GM08714 (cell line): ENCODE results near the gene PNMA8A.

Experiments used
- H3K4me3 ChIP-seq: fragments of 200-500 bp; sonication (Bioruptor generic); 2 replicates; pipeline ENCODE4 v1.5.1; 2014; ENCODE audit warnings: mild to moderate bottlenecking, low read length, inconsistent platforms
- ZNF274 ChIP-seq: IDR thresholded peaks from 2 replicates; pipeline ENCODE4 v1.6.1; 2012; ENCODE audit warnings: mild to moderate bottlenecking, low read depth, low read length

The PNMA8A gene

GRCh38 chr19:46496304-46496703, 24.9 kb upstream of the PNMA8A start:
- TF ChIP-seq ZNF274, result no peak

GRCh38 chr19:46495786-46496099, 24.4 kb upstream of the PNMA8A start, which contains the start of gene PNMA8B:
PNMA8B (minus strand) TSS chr19:46495867; CDS start chr19:46495465, 402 bp downstream.
- H3K4me3 ChIP-seq, result no peak within 1 kb of the TSS
- TF ChIP-seq ZNF274, result no peak

More at GRCh38 chr19:46496304-46496703, 24.9 kb upstream of the PNMA8A start:
- no peak overlapping the region for H3K4me3 ChIP-seq

- no peak overlapping the region for H3K4me3 ChIP-seq
- no peak for TF ChIP-seq ZNF274
Measured at GRCh38 chr19:46494941-46495785, 23.8 kb upstream of the PNMA8A start.

- no peak for TF ChIP-seq ZNF274
- H3K4me3 ChIP-seq, result no peak overlapping the region
Measured at GRCh38 chr19:46494146-46494940, 23.0 kb upstream of the PNMA8A start.

GRCh38 chr19:46493236-46494145, 22.1 kb upstream of the PNMA8A start:
- H3K4me3 ChIP-seq, result no peak overlapping the region
- no peak for TF ChIP-seq ZNF274

GRCh38 chr19:46492841-46493235, 21.5 kb upstream of the PNMA8A start:
- TF ChIP-seq ZNF274, result no peak
- H3K4me3 ChIP-seq, result no peak overlapping the region

GRCh38 chr19:46491975-46492682, 20.8 kb upstream of the PNMA8A start:
- no peak for TF ChIP-seq ZNF274
- no peak overlapping the region for H3K4me3 ChIP-seq

- no peak overlapping the region for H3K4me3 ChIP-seq
- no peak for TF ChIP-seq ZNF274
Measured at GRCh38 chr19:46490774-46491173, 19.4 kb upstream of the PNMA8A start.

- TF ChIP-seq ZNF274, result no peak
- no peak overlapping the region for H3K4me3 ChIP-seq
Measured at GRCh38 chr19:46489445-46490272, 18.3 kb upstream of the PNMA8A start.

- TF ChIP-seq ZNF274, result no peak
- H3K4me3 ChIP-seq, result no peak overlapping the region
Measured at GRCh38 chr19:46488551-46488950, 17.2 kb upstream of the PNMA8A start.

- H3K4me3 ChIP-seq, result no peak overlapping the region
- no peak for TF ChIP-seq ZNF274
Measured at GRCh38 chr19:46487802-46488445, 16.6 kb upstream of the PNMA8A start.

- no peak for TF ChIP-seq ZNF274
- no peak overlapping the region for H3K4me3 ChIP-seq
Measured at GRCh38 chr19:46487178-46487801, 15.9 kb upstream of the PNMA8A start.
